H1 (cell line): ENCODE measurements around the gene PPP2R3C. TPM values are rescaled to one million over a fixed set of nuclear protein-coding genes. Genes with fewer than 3 reads are reported as not detected.

Experiments
- CTCF ChIP-seq, 3 experiments: IDR thresholded peaks; 1 replicate in 2 of 3; 2 replicates in 1 of 3; pipeline versions ENCODE4 v1.5.1 to v1.6.1; 2011; ENCODE audit warnings: low read length in 3 of 3, mild to moderate bottlenecking in 3 of 3, inconsistent platforms in 2 of 3, low read depth in 1 of 3, moderate library complexity in 1 of 3; ENCODE audit not compliant: insufficient read depth in 1 of 3; ENCODE audit errors: control extremely low read depth in 1 of 3
- SIRT6 ChIP-seq: IDR thresholded peaks from one replicate; pipeline ENCODE4 v1.7.1; 2012; ENCODE audit warnings: low read length, inconsistent platforms
- polyA plus RNA-seq, 7 experiments: library from polyadenylated mRNA; depleted of rRNA in 3 of 7; stranded (reverse) in 5 of 7; unstranded in 2 of 7; fragments of >200 nt in 5 of 7; fragments of 200-250 nt in 2 of 7; gene quantifications; 1 replicate in 5 of 7; 2 replicates in 1 of 7; 4 replicates in 1 of 7; pipeline versions ENCODE4 v1.2.1 to v1.2.3, GENCODE V29; 2011 to 2013; ENCODE audit warnings: missing spikeins in 2 of 7, mixed read lengths in 2 of 7
- total RNA-seq: library from RNA; stranded (reverse); fragmentation: NEBNext Ultra II Directional; extraction: Animal tissue kit (Norgen Biotek cat#: 25700); gene quantifications from 2 replicates; pipeline ENCODE4 v1.2.1, GENCODE V29; 2021

PPP2R3C gene
- total and polyA plus RNA-seq, 2 of the 8 experiments (the other 6 are each of a cell fraction or from before 2014, with no cell fraction given) = 7.1 to 26.7 TPM

GRCh38 chr14:35163384-35163783, 41.6 kb upstream of the PPP2R3C start (continued):
- no peak for TF ChIP-seq CTCF (IDR thresholded peaks at IDR 0.05; ENCODE audit: control extremely low read depth in 1 of 3, insufficient read depth in 1 of 3, low read depth in 1 of 3, low read length in 3 of 3)
- no peak for TF ChIP-seq SIRT6
